BLaER1 (cell line): ENCODE data around the gene TTR.

Experiments used
- H3K27ac ChIP-seq: shearing (Covaris generic); formaldehyde crosslinking; 2 replicates; pipeline ENCODE4 v1.8.1; 2022
- H3K27me3 ChIP-seq: shearing (Covaris generic); formaldehyde crosslinking; 2 replicates; pipeline ENCODE4 v1.8.1; 2022
- H3K36me3 ChIP-seq: shearing (Covaris generic); formaldehyde crosslinking; 2 replicates; pipeline ENCODE4 v1.8.1; 2022
- H3K4me1 ChIP-seq: shearing (Covaris generic); formaldehyde crosslinking; 2 replicates; pipeline ENCODE4 v1.8.1; 2022
- H3K4me2 ChIP-seq: shearing (Covaris generic); formaldehyde crosslinking; 2 replicates; pipeline ENCODE4 v1.8.1; 2022
- H3K4me3 ChIP-seq: shearing (Covaris generic); formaldehyde crosslinking; 2 replicates; pipeline ENCODE4 v1.8.1; 2022
- H3K9ac ChIP-seq: shearing (Covaris generic); formaldehyde crosslinking; 2 replicates; pipeline ENCODE4 v1.8.1; 2022
- H3K9me3 ChIP-seq: shearing (Covaris generic); formaldehyde crosslinking; 2 replicates; pipeline ENCODE4 v1.8.1; 2022
- H4K20me1 ChIP-seq: shearing (Covaris generic); formaldehyde crosslinking; 2 replicates; pipeline ENCODE4 v1.8.1; 2022
- Cebpa-rat ChIP-seq: shearing (Covaris generic); IDR thresholded peaks from 2 replicates; pipeline ENCODE4 v1.8.1; 2022

TTR gene

GRCh38 chr18:31592506-31593157, 955 bp downstream of the TTR start:
- Histone ChIP-seq H3K27ac (no peak overlapping the region), H3K36me3 (no peaks in the 10 kb centered on the region), H3K9ac (no peak overlapping the region), H4K20me1 (no peaks in the 10 kb centered on the region), H3K9me3 (no peaks in the 10 kb centered on the region), H3K4me1 (no peaks in the 10 kb centered on the region), H3K4me2 (no peak overlapping the region), H3K27me3 (no peaks in the 10 kb centered on the region), H3K4me3 (no peak overlapping the region)
- no peak for TF ChIP-seq Cebpa-rat

GRCh38 chr18:31595121-31595771, 3.6 kb downstream of the TTR start:
- TF ChIP-seq Cebpa-rat, result no peak
- Histone ChIP-seq H3K27ac (no peak overlapping the region), H3K4me3 (no peak overlapping the region), H3K4me2 (no peak overlapping the region), H3K27me3 (no peaks in the 10 kb centered on the region), H4K20me1 (no peaks in the 10 kb centered on the region), H3K4me1 (no peaks in the 10 kb centered on the region), H3K36me3 (no peaks in the 10 kb centered on the region), H3K9ac (no peak overlapping the region), H3K9me3 (no peaks in the 10 kb centered on the region)

GRCh38 chr18:31596081-31596872, 4.6 kb downstream of the TTR start:
- H3K27ac ChIP-seq, result no peak overlapping the region
- no peaks in the 10 kb centered on the region for H3K36me3 ChIP-seq
- no peaks in the 10 kb centered on the region for H3K9me3 ChIP-seq
- H3K4me1 ChIP-seq, result no peaks in the 10 kb centered on the region
- H3K9ac ChIP-seq, result no peak overlapping the region
- no peak overlapping the region for H3K4me2 ChIP-seq
- H4K20me1 ChIP-seq, result no peaks in the 10 kb centered on the region
- no peaks in the 10 kb centered on the region for H3K27me3 ChIP-seq
- TF ChIP-seq Cebpa-rat, result no peak
- H3K4me3 ChIP-seq, result no peak overlapping the region

GRCh38 chr18:31598021-31598805, 6.5 kb downstream of the TTR start:
- Histone ChIP-seq H3K4me1 (no peaks in the 10 kb centered on the region), H3K36me3 (no peaks in the 10 kb centered on the region), H3K4me3 (no peak overlapping the region), H4K20me1 (no peaks in the 10 kb centered on the region), H3K27me3 (no peaks in the 10 kb centered on the region), H3K4me2 (no peak overlapping the region), H3K9me3 (no peaks in the 10 kb centered on the region), H3K9ac (no peak overlapping the region), H3K27ac (no peak overlapping the region)
- TF ChIP-seq Cebpa-rat, result no peak

GRCh38 chr18:31603315-31603714, 11.6 kb downstream of the TTR start:
- Histone ChIP-seq H3K27ac (no peak overlapping the region), H4K20me1 (no peaks in the 10 kb centered on the region), H3K27me3 (no peaks in the 10 kb centered on the region), H3K4me3 (no peak overlapping the region), H3K36me3 (no peaks in the 10 kb centered on the region), H3K4me1 (no peaks in the 10 kb centered on the region), H3K4me2 (no peak overlapping the region), H3K9me3 (no peaks in the 10 kb centered on the region), H3K9ac (no peak overlapping the region)
- TF ChIP-seq Cebpa-rat, result no peak

- H3K4me1 ChIP-seq, result peaks cover 14% of the 10 kb centered on the region
- no peak for TF ChIP-seq Cebpa-rat
- no peaks in the 10 kb centered on the region for H3K9me3 ChIP-seq
- no peak overlapping the region for H3K9ac ChIP-seq
- no peaks in the 10 kb centered on the region for H3K27me3 ChIP-seq
- H3K4me2 ChIP-seq, result no peak overlapping the region
- H3K36me3 ChIP-seq, result no peaks in the 10 kb centered on the region
- H3K4me3 ChIP-seq, result no peak overlapping the region
- H4K20me1 ChIP-seq, result no peaks in the 10 kb centered on the region
- no peak overlapping the region for H3K27ac ChIP-seq
Measured at GRCh38 chr18:31606265-31606664, 14.6 kb downstream of the TTR start.

GRCh38 chr18:31607384-31607783, 15.7 kb downstream of the TTR start:
- H3K36me3 ChIP-seq, result no peaks in the 10 kb centered on the region
- peaks cover 15% of the 10 kb centered on the region for H3K4me1 ChIP-seq
- H3K9ac ChIP-seq, result no peak overlapping the region
- no peak overlapping the region for H3K27ac ChIP-seq
- no peaks in the 10 kb centered on the region for H3K27me3 ChIP-seq
- TF ChIP-seq Cebpa-rat, result no peak
- no peak overlapping the region for H3K4me2 ChIP-seq
- no peaks in the 10 kb centered on the region for H4K20me1 ChIP-seq
- H3K9me3 ChIP-seq, result no peaks in the 10 kb centered on the region
- no peak overlapping the region for H3K4me3 ChIP-seq

GRCh38 chr18:31609886-31610285, 18.2 kb downstream of the TTR start:
- Histone ChIP-seq H3K36me3 (no peaks in the 10 kb centered on the region), H3K9ac (no peak overlapping the region), H3K27ac (no peak overlapping the region), H3K4me1 (peaks cover 15% of the 10 kb centered on the region), H3K4me3 (no peak overlapping the region), H3K27me3 (no peaks in the 10 kb centered on the region), H3K4me2 (no peak overlapping the region), H3K9me3 (no peaks in the 10 kb centered on the region), H4K20me1 (no peaks in the 10 kb centered on the region)
- no peak for TF ChIP-seq Cebpa-rat

- Histone ChIP-seq H3K9ac (no peak overlapping the region), H3K4me3 (no peak overlapping the region), H3K36me3 (no peaks in the 10 kb centered on the region), H3K4me1 (peaks cover 15% of the 10 kb centered on the region), H3K27me3 (no peaks in the 10 kb centered on the region), H3K27ac (no peak overlapping the region), H4K20me1 (no peaks in the 10 kb centered on the region), H3K4me2 (peak overlapping the region; percentile 34), H3K9me3 (no peaks in the 10 kb centered on the region)
- no peak for TF ChIP-seq Cebpa-rat
Measured at GRCh38 chr18:31610286-31611205, 18.9 kb downstream of the TTR start.
